Mesendoderm (in vitro differentiated cells): Measurements from ENCODE around the gene MS4A7.

Experiments
- DNase-seq: peaks from one replicate; pipeline ENCODE4 v3.0.0; 2013
- H2AK5ac ChIP-seq: 2 replicates; pipeline ENCODE4 v1.6.1; 2013; ENCODE audit warnings: low read length, inconsistent platforms
- H2BK120ac ChIP-seq: 2 replicates; pipeline ENCODE4 v1.6.1; 2013; ENCODE audit warnings: low read depth, mild to moderate bottlenecking, low read length, moderate library complexity, mixed read lengths
- H2BK15ac ChIP-seq: replicated peaks from 2 replicates; pipeline ENCODE4 v1.6.1; 2013; ENCODE audit warnings: low read depth, mild to moderate bottlenecking, moderate library complexity
- H2BK5ac ChIP-seq: 2 replicates; pipeline ENCODE4 v1.6.1; 2013; ENCODE audit warnings: low read length, inconsistent platforms
- H3K18ac ChIP-seq: 2 replicates; pipeline ENCODE4 v1.6.1; 2013; ENCODE audit warnings: mild to moderate bottlenecking, low read length, mixed read lengths
- H3K23ac ChIP-seq: one replicate; pipeline ENCODE4 v1.6.1; 2013; ENCODE audit warnings: low read length
- H3K27ac ChIP-seq: 2 replicates; pipeline ENCODE4 v1.5.1; 2013; ENCODE audit warnings: low read depth, mild to moderate bottlenecking, inconsistent platforms, low read length, moderate library complexity
- H3K27me3 ChIP-seq: 2 replicates; pipeline ENCODE4 v1.6.1; 2013; ENCODE audit warnings: low read length, control low read depth, mild to moderate bottlenecking, inconsistent platforms; ENCODE audit not compliant: insufficient read depth, poor library complexity
- H3K36me3 ChIP-seq: 2 replicates; pipeline ENCODE4 v1.6.1; 2013; ENCODE audit warnings: low read length, inconsistent platforms; ENCODE audit not compliant: control insufficient read depth, insufficient read depth
- H3K4ac ChIP-seq: one replicate; pipeline ENCODE4 v1.6.1; 2013; ENCODE audit warnings: low read depth, mild to moderate bottlenecking, low read length, moderate library complexity
- H3K4me1 ChIP-seq: 2 replicates; pipeline ENCODE4 v1.6.1; 2013; ENCODE audit warnings: low read depth, low read length, inconsistent platforms; ENCODE audit not compliant: control insufficient read depth
- H3K4me2 ChIP-seq: 2 replicates; pipeline ENCODE4 v1.6.1; 2013; ENCODE audit warnings: low read length
- H3K4me3 ChIP-seq: 2 replicates; pipeline ENCODE4 v1.5.1; 2013; ENCODE audit warnings: mild to moderate bottlenecking, low read length
- H3K56ac ChIP-seq: one replicate; pipeline ENCODE4 v1.6.1; 2013; ENCODE audit warnings: low read length
- H3K79me1 ChIP-seq: 2 replicates; pipeline ENCODE4 v1.6.1; 2013; ENCODE audit warnings: low read length, inconsistent platforms
- H3K79me2 ChIP-seq: 2 replicates; pipeline ENCODE4 v1.6.1; 2013; ENCODE audit warnings: mild to moderate bottlenecking, low read length; ENCODE audit not compliant: control insufficient read depth, insufficient read depth
- H3K9ac ChIP-seq: 2 replicates; pipeline ENCODE4 v1.6.1; 2013; ENCODE audit warnings: low read length, inconsistent platforms
- H4K5ac ChIP-seq: one replicate; pipeline ENCODE4 v1.6.1; 2013; ENCODE audit warnings: low read length
- H4K8ac ChIP-seq: one replicate; pipeline ENCODE4 v1.6.1; 2013; ENCODE audit warnings: low read depth, mild to moderate bottlenecking, control low read depth, low read length, moderate library complexity
- WGBS: extraction: QIAGEN DNeasy Blood & Tissue Kit; methylation state at CpG from one replicate; pipeline ENCODE4 v1.1.7; 2013; ENCODE audit warnings: low lambda C conversion rate, missing lambda C conversion rate; ENCODE audit not compliant: insufficient coverage; ENCODE audit errors: extremely low coverage; 5-methylcytosine and 5-hydroxymethylcytosine counted together

Gene MS4A7

GRCh38 chr11:60396799-60397198 is 18.5 kb downstream of the MS4A7 start:
- WGBS, result no CpG with 5 or more reads among the region's 1 CpG

GRCh38 chr11:60420015-60420414 is 41.7 kb downstream of the MS4A7 start:
- H3K18ac ChIP-seq, result no peak overlapping the region
- no peak for DNase-seq
- no peak overlapping the region for H3K9ac ChIP-seq
- H3K79me1 ChIP-seq, result no peaks in the 10 kb centered on the region
- H3K79me2 ChIP-seq, result no peaks in the 10 kb centered on the region
- H3K36me3 ChIP-seq, result no peaks in the 10 kb centered on the region
- no peak overlapping the region for H3K23ac ChIP-seq
- H2BK5ac ChIP-seq, result no peak overlapping the region
- no peak overlapping the region for H4K5ac ChIP-seq
- no CpG with 5 or more reads among the region's 2 CpGs for WGBS
- H3K27ac ChIP-seq, result no peak overlapping the region
- no peak overlapping the region for H3K4me2 ChIP-seq
- H3K4ac ChIP-seq, result no peak overlapping the region
- H3K4me3 ChIP-seq, result no peak overlapping the region
- no peak overlapping the region for H2BK15ac ChIP-seq
- H2AK5ac ChIP-seq, result no peak overlapping the region
- H3K56ac ChIP-seq, result no peak overlapping the region
- no peak overlapping the region for H4K8ac ChIP-seq
- no peak overlapping the region for H2BK120ac ChIP-seq
- H3K27me3 ChIP-seq, result no peaks in the 10 kb centered on the region
- no peaks in the 10 kb centered on the region for H3K4me1 ChIP-seq

More at GRCh38 chr11:60396799-60397198, 18.5 kb downstream of the MS4A7 start:
- Histone ChIP-seq H3K27me3 (no peaks in the 10 kb centered on the region), H2BK5ac (no peak overlapping the region), H3K18ac (no peak overlapping the region), H3K4me3 (no peak overlapping the region), H3K4me1 (no peaks in the 10 kb centered on the region), H3K4ac (no peak overlapping the region), H2BK120ac (no peak overlapping the region), H3K27ac (no peak overlapping the region), H3K79me1 (no peaks in the 10 kb centered on the region), H3K23ac (no peak overlapping the region), H2BK15ac (no peak overlapping the region), H3K56ac (no peak overlapping the region), H3K79me2 (no peaks in the 10 kb centered on the region), H4K8ac (no peak overlapping the region), H2AK5ac (no peak overlapping the region), H4K5ac (no peak overlapping the region), H3K9ac (no peak overlapping the region), H3K36me3 (no peaks in the 10 kb centered on the region), H3K4me2 (no peak overlapping the region)
- no peak for DNase-seq

GRCh38 chr11:60422609-60423008 is 44.3 kb downstream of the MS4A7 start:
- no peak overlapping the region for H3K23ac ChIP-seq
- no peak overlapping the region for H3K4me2 ChIP-seq
- H2AK5ac ChIP-seq, result no peak overlapping the region
- no peak overlapping the region for H2BK120ac ChIP-seq
- H3K4me1 ChIP-seq, result no peaks in the 10 kb centered on the region
- no CpG with 5 or more reads among the region's 1 CpG for WGBS
- no peak overlapping the region for H2BK15ac ChIP-seq
- no peak overlapping the region for H3K4me3 ChIP-seq
- H3K79me2 ChIP-seq, result no peaks in the 10 kb centered on the region
- H4K8ac ChIP-seq, result no peak overlapping the region
- H3K27ac ChIP-seq, result no peak overlapping the region
- no peaks in the 10 kb centered on the region for H3K79me1 ChIP-seq
- H4K5ac ChIP-seq, result no peak overlapping the region
- H3K27me3 ChIP-seq, result no peaks in the 10 kb centered on the region
- H3K9ac ChIP-seq, result no peak overlapping the region
- no peak overlapping the region for H3K18ac ChIP-seq
- H3K4ac ChIP-seq, result no peak overlapping the region
- no peak overlapping the region for H2BK5ac ChIP-seq
- no peaks in the 10 kb centered on the region for H3K36me3 ChIP-seq
- no peak overlapping the region for H3K56ac ChIP-seq
- DNase-seq, result no peak

GRCh38 chr11:60428517-60428916 is 50.2 kb downstream of the MS4A7 start:
- Histone ChIP-seq H4K8ac (no peak overlapping the region), H2AK5ac (no peak overlapping the region)
- no CpG with 5 or more reads among the region's 2 CpGs for whole genome bisulfite sequencing

GRCh38 chr11:60429272-60429671 is 50.9 kb downstream of the MS4A7 start, which contains the start of gene MS4A5:
MS4A5 (plus strand) TSS chr11:60429572; CDS start chr11:60429675, 103 bp downstream.
- H2BK15ac ChIP-seq, result no peak within 1 kb of the TSS
- no peak within 1 kb of the TSS for H2BK5ac ChIP-seq
- no peak within 1 kb of the TSS for H2BK120ac ChIP-seq
- H4K5ac ChIP-seq, result no peak within 1 kb of the TSS
- H3K27me3 ChIP-seq, result no peaks in the 10 kb centered on the region
- DNase-seq, result no peak
- no peak within 1 kb of the TSS for H2AK5ac ChIP-seq
- no peak within 1 kb of the TSS for H3K4ac ChIP-seq
- no peaks in the 10 kb centered on the region for H3K79me1 ChIP-seq
- no peaks in the 10 kb centered on the region for H3K4me1 ChIP-seq
- H4K8ac ChIP-seq, result no peak within 1 kb of the TSS
- no peaks in the 10 kb centered on the region for H3K79me2 ChIP-seq
- no CpG with 5 or more reads among the region's 5 CpGs for WGBS
- H3K27ac ChIP-seq, result no peak within 1 kb of the TSS
- H3K9ac ChIP-seq, result no peak within 1 kb of the TSS
- H3K4me3 ChIP-seq, result no peak within 1 kb of the TSS
- no peaks in the 10 kb centered on the region for H3K36me3 ChIP-seq
- H3K23ac ChIP-seq, result no peak within 1 kb of the TSS
- H3K4me2 ChIP-seq, result no peak within 1 kb of the TSS
- no peak within 1 kb of the TSS for H3K18ac ChIP-seq
- no peak within 1 kb of the TSS for H3K56ac ChIP-seq

More at GRCh38 chr11:60428517-60428916, 50.2 kb downstream of the MS4A7 start:
- H3K56ac ChIP-seq, result no peak overlapping the region
- H3K79me1 ChIP-seq, result no peaks in the 10 kb centered on the region
- no peak overlapping the region for H3K23ac ChIP-seq
- H2BK15ac ChIP-seq, result no peak overlapping the region
- no peak overlapping the region for H2BK5ac ChIP-seq
- no peak overlapping the region for H3K9ac ChIP-seq
- H3K79me2 ChIP-seq, result no peaks in the 10 kb centered on the region
- no peaks in the 10 kb centered on the region for H3K27me3 ChIP-seq
- H3K36me3 ChIP-seq, result no peaks in the 10 kb centered on the region
- DNase-seq, result peak; percentile 1
- no peak overlapping the region for H2BK120ac ChIP-seq
- no peak overlapping the region for H3K4me3 ChIP-seq
- H4K5ac ChIP-seq, result no peak overlapping the region
- no peak overlapping the region for H3K4me2 ChIP-seq
- no peaks in the 10 kb centered on the region for H3K4me1 ChIP-seq
- no peak overlapping the region for H3K18ac ChIP-seq
- H3K4ac ChIP-seq, result no peak overlapping the region
- H3K27ac ChIP-seq, result no peak overlapping the region

DNA sequence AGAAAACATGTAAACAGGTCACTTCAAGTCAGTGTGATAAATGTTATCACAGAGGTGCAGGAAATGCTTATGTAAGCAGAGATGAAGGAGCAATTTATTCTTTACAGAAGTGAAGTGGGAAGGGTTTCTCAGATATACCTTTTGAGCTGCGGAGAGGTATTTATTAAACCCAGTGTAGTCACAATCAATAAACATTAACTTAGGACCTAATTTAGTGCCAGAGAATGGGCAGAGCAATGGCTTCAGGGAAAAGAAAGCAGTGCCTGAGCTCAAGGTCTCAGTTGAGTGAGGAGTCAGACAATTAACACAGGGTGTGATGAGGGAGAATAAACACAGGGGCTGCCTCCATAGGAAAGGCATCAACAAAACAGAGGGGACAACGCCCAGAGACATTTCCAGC is 52.9 kb downstream of the MS4A7 start:
- H2BK15ac ChIP-seq, result no peak overlapping the region
- no peaks in the 10 kb centered on the region for H3K79me1 ChIP-seq
- H3K27me3 ChIP-seq, result no peaks in the 10 kb centered on the region
- no peak overlapping the region for H3K4ac ChIP-seq
- no peaks in the 10 kb centered on the region for H3K36me3 ChIP-seq
- no peak overlapping the region for H4K8ac ChIP-seq
- H2BK120ac ChIP-seq, result no peak overlapping the region
- no peak overlapping the region for H3K4me3 ChIP-seq
- no peaks in the 10 kb centered on the region for H3K79me2 ChIP-seq
- no CpG with 5 or more reads among the region's 2 CpGs for WGBS
- H3K4me1 ChIP-seq, result no peaks in the 10 kb centered on the region
- no peak overlapping the region for H4K5ac ChIP-seq
- H3K27ac ChIP-seq, result no peak overlapping the region
- H2AK5ac ChIP-seq, result no peak overlapping the region
- no peak overlapping the region for H3K56ac ChIP-seq
- H3K18ac ChIP-seq, result no peak overlapping the region
- H3K9ac ChIP-seq, result no peak overlapping the region
- no peak for DNase-seq
- no peak overlapping the region for H3K4me2 ChIP-seq
- H2BK5ac ChIP-seq, result no peak overlapping the region
- no peak overlapping the region for H3K23ac ChIP-seq
